Pericardium fibroblast (primary cell): ENCODE data around the gene JAK2. TPM values are rescaled to one million over a fixed set of nuclear protein-coding genes. Genes with fewer than 3 reads are reported as not detected.

Experiments used
- total RNA-seq: library from RNA; depleted of rRNA; stranded (reverse); fragments of >200 nt; gene quantifications from 2 replicates; pipeline ENCODE4 v1.2.3, GENCODE V29; 2015

The JAK2 gene
- total RNA-seq: 7.2 and 17.1 TPM in 2 replicates

DNA sequence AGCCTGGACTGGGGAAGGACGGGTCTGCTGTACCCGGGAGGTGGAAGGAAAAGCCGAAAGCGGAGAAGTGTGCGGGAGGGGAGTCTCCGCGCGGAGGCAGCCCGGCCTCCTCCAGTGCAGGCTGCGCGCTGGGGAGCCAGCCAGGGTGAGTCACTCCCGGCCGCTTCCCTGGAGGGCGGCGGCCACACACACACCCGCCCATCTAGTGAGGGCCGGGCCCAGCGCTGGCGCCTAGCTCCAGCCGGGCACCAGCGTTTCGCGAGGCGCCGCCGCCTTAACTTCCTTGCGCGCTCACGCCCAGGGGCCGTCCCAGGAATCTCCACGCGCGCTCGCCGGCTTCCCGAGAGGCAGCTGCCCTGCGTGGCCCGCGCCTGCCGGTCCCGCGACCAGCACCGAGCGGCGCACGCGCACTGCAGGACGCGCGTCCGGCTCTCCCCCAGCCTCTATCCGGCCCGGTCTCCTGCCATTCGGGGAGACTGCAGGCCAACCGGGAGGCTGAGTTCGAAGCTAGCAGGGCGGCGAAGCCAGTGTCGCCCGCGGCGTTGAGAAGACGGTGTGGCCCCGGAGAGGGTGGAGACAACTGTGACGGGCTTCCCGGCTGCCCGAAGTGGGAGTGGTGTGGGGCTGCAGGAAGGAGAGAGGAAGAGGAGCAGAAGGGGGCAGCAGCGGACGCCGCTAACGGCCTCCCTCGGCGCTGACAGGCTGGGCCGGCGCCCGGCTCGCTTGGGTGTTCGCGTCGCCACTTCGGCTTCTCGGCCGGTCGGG lies at the start of gene JAK2:
TSS of gene JAK2 (plus strand) at position 652 of the 765 bp plus-strand sequence. CDS start 36,716 bp downstream, outside the sequence.

Other genes with a start within 250 kb of the JAK2 start
- gene AK3, start 244.1 kb upstream of the JAK2 start, total RNA-seq: 52.9 and 58.3 TPM in 2 replicates
- gene RCL1, start 192.3 kb upstream of the JAK2 start, total RNA-seq: 8.7 and 8.9 TPM in 2 replicates
- not detected in 2 replicates for gene INSL6, start 200.4 kb downstream of the JAK2 start, total RNA-seq
- not detected in 2 replicates for gene INSL4, start 246.1 kb downstream of the JAK2 start, total RNA-seq